ENCODE results near the gene PDP2.

- TF ChIP-seq CTCF (IDR thresholded peaks at IDR 0.05) (no peak), POLR2A (IDR thresholded peaks at IDR 0.05) (no peak)
Observed at GRCh38 chr16:66844342-66845079, 35.8 kb upstream of the PDP2 start, which contains the start of gene CA7.

All from body of pancreas (tissue), 4 donors.